ENCODE measurements around the gene ZFYVE1. TPM values are rescaled to one million over a fixed set of nuclear protein-coding genes. Genes with fewer than 3 reads are reported as not detected.

Gene ZFYVE1
- total and polyA plus RNA-seq, 10 of the 15 experiments (the other 5 are each of a cell fraction or from before 2014, with no cell fraction given), result 1.2 to 13.3 (median 6.4) TPM

DNA sequence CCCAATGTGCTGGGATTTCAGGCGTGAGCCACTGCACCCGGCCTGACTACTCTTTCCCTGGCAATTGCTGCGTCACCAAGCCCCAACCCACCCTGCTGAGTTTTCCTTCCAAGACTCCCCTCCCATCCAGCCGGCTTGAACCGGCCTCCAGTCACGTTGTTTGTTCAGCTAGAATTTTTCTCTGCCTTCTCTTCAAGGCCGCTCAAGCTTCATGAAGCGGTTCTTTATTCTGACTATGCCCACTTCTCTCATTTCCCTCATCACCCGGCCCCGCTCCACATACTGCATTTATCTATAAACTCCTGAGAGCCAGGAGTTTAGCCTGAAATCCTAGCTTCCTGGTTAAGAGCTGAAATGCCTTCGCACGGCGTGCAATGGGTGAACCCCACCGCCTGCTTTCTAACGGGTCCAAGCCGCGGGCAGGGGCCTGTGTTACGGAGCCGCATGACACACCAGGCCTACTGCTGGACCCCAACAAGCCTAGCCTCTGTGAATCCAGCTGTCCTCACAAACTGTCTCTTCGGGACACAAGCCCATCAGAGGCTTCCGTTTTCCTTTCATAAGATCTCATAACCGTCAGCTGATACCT lies 101.6 kb downstream of the ZFYVE1 start (continued):
- TF ChIP-seq, protein P1, sequence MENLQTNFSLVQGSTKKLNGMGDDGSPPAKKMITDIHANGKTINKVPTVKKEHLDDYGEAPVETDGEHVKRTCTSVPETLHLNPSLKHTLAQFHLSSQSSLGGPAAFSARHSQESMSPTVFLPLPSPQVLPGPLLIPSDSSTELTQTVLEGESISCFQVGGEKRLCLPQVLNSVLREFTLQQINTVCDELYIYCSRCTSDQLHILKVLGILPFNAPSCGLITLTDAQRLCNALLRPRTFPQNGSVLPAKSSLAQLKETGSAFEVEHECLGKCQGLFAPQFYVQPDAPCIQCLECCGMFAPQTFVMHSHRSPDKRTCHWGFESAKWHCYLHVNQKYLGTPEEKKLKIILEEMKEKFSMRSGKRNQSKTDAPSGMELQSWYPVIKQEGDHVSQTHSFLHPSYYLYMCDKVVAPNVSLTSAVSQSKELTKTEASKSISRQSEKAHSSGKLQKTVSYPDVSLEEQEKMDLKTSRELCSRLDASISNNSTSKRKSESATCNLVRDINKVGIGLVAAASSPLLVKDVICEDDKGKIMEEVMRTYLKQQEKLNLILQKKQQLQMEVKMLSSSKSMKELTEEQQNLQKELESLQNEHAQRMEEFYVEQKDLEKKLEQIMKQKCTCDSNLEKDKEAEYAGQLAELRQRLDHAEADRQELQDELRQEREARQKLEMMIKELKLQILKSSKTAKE (IDR thresholded peaks at IDR 0.05; ENCODE audit: low read depth, poor library complexity, severe bottlenecking), result no peak
- TF ChIP-seq TCF12 (IDR thresholded peaks at IDR 0.05; ENCODE audit: low read depth, low read length), result no peak
- TF ChIP-seq BCL3 (IDR thresholded peaks at IDR 0.05; ENCODE audit: borderline replicate concordance, insufficient read depth, low read depth, low read length, poor library complexity, severe bottlenecking), result no peak

- TF ChIP-seq, protein P2, sequence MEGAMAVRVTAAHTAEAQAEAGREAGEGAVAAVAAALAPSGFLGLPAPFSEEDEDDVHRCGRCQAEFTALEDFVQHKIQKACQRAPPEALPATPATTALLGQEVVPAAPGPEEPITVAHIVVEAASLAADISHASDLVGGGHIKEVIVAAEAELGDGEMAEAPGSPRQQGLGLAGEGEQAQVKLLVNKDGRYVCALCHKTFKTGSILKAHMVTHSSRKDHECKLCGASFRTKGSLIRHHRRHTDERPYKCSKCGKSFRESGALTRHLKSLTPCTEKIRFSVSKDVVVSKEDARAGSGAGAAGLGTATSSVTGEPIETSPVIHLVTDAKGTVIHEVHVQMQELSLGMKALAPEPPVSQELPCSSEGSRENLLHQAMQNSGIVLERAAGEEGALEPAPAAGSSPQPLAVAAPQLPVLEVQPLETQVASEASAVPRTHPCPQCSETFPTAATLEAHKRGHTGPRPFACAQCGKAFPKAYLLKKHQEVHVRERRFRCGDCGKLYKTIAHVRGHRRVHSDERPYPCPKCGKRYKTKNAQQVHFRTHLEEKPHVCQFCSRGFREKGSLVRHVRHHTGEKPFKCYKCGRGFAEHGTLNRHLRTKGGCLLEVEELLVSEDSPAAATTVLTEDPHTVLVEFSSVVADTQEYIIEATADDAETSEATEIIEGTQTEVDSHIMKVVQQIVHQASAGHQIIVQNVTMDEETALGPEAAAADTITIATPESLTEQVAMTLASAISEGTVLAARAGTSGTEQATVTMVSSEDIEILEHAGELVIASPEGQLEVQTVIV (IDR thresholded peaks at IDR 0.05; ENCODE audit: borderline replicate concordance, partially characterized antibody), result no peak
- TF ChIP-seq HCFC1 (IDR thresholded peaks at IDR 0.05; ENCODE audit: low read length) (no peak), TBL1XR1 (IDR thresholded peaks at IDR 0.05; ENCODE audit: low read depth, low read length) (no peak), KLF5 (IDR thresholded peaks at IDR 0.05; ENCODE audit: partially characterized antibody) (no peak), POLR2A (IDR thresholded peaks at IDR 0.05; ENCODE audit: low read depth, low read length) (no peak)
- WGBS (ENCODE audit: insufficient coverage, insufficient replicate concordance, low lambda C conversion rate, missing lambda C conversion rate), result 46% methylated on average over 5 of the region's 5 CpGs
- Histone ChIP-seq H3K36me3 (ENCODE audit: control insufficient read depth in 2 of 2, insufficient read depth in 2 of 2, low read length in 1 of 2) (no peaks in the 10 kb centered on the region), H3K9me3 (replicated peaks; ENCODE audit: control insufficient read depth, insufficient read depth, low read length) (no peaks in the 10 kb centered on the region), H3K27ac (ENCODE audit: control insufficient read depth, insufficient read depth) (no peak overlapping the region), H3K4me1 (ENCODE audit: control insufficient read depth, insufficient read depth, low read length) (no peaks in the 10 kb centered on the region; the same call in 1 of the 2 replicates), H3K79me2 (ENCODE audit: control insufficient read depth, insufficient read depth, low read length) (peaks cover 10% of the 10 kb centered on the region), H4K20me1 (ENCODE audit: control insufficient read depth, insufficient read depth) (no peaks in the 10 kb centered on the region), H3K4me3 (no peak overlapping the region), H3K4me2 (ENCODE audit: control insufficient read depth, insufficient read depth) (no peak overlapping the region), H3K9ac (ENCODE audit: control insufficient read depth, insufficient read depth, low read length) (no peak overlapping the region), H2AFZ (ENCODE audit: control insufficient read depth, low read depth, low read length) (no peak overlapping the region), H3K27me3 (replicated peaks in 1 of 2; ENCODE audit: control insufficient read depth in 2 of 2, insufficient read depth in 2 of 2, low read length in 1 of 2) (no peaks in the 10 kb centered on the region; a peak in 1 of 4 replicates)
- RAD21 ChIA-PET (ENCODE audit: unreplicated experiment), result no interaction called here
- ATAC-seq (no peak), DNase-seq (ENCODE audit: low read depth, low spot score) (no peak), FAIRE-seq (no peak)
- BruUV-seq (replicated peaks), result no TSS peak
- in situ Hi-C loops (cut with MboI), result no loop called here
- SMC1A ChIA-PET (ENCODE audit: uncharacterized antibody, unreplicated experiment), result interaction anchor here (0.5 kb wide), 1 partner anchor 232 kb away, joined by 3 read pairs; no protein-coding TSS in a partner anchor
- CTCF ChIA-PET, result interaction anchor here (0.5 to 2.4 kb wide), 3 partner anchors 24 to 646 kb away, joined by 3 to 9 read pairs (median 3); no protein-coding TSS in a partner anchor
- intact Hi-C loops (cut with micrococcal nuclease; ENCODE audit: unreplicated experiment), result no loop called here
- POLR2A ChIA-PET, result interaction anchor here (0.7 kb wide), 1 partner anchor 134 kb away, joined by 3 read pairs; no protein-coding TSS in a partner anchor
Measured at GRCh38 chr14:72924337-72924736, 102.6 kb downstream of the ZFYVE1 start.

Measured in GM12878 (cell line).